GM19324 (cell line): Measurements from ENCODE around the gene STAC2.
"Not testable (repeated sequence)": the region's sequence is repeated elsewhere in the genome, so short reads cannot be mapped to it uniquely, and the experiment has no call there.

Source experiments
- ATAC-seq: cut with Tn5 transposase; IDR thresholded peaks from one replicate; pipeline ENCODE4 v1.9.1; 2021; ENCODE audit warnings: mild to moderate bottlenecking, moderate library complexity; ENCODE audit not compliant: unreplicated experiment, low FRiP score

STAC2 gene

DNA sequence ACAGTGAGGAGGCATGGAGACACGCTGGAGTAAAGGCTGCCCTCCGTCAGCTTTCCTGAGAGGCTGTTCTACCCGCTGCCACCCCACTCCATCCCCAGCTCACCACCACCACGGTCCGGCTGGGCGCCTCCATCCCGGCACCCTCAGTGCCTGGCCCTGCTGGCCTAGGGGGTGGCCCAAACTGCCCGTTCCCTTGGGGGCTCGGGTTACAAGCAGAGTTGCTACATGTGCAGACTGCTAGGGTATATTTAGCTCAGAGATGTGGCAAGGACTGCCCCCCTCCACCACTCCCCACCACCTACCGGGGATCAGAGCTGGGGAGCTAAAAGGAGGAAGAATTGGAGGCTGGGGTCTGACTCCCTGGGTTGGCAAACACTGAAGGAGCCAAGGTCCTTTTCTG is 32.4 kb downstream of the STAC2 start:
- ATAC-seq = no peak

DNA sequence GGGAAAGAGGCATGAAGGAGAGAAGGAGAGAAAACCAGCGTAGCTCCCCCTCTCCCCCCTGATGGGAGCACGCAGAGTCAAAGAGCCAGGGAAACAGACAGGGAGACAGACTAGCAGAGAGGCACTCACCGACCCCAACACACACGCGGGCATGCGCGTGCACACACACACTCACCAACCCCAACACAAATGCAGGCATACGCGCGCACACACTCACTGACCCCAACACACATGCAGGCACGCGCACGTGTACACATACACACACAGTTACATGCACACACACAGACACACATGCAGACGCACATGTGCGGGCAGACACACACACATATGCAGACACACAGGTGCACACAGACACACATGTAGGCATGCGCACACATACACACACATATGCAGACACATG is 32.8 kb downstream of the STAC2 start:
- no peak for ATAC-seq

DNA sequence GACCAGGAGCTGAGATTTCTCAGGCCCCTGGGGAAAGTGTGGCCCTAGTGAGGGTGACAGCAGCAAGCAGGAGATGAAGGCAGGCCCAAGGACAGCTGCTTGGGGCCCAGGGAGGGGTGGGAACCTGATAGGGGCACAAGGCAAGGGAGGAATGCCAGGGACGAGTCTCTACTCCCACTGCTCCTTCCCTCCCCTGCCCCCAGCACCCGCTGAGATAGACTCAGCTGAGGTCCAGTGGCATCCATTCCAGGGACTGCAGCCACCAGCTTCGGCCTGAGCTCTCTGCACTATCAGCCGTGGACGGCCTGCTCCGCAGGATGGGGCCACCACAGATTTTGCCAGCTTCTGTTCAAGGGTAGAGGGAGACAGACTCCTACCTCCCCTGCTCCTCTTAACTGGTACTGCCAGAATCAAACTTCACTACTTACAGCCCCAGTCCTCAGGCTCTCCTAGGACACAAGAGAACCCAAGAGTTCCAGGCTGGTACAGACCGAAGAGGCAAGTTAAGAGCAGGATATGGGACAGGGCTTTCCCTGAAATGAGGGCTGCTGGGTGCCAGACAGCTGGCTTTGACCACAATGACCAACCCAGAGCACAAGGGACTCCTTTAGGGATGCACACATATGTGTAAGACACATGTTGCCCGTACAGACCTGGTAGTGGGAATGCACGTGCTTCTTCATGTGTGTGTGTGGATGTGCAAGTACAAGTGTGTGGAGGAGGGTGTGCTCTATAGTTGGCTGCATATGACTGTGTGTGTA is 33.8 kb downstream of the STAC2 start:
- no peak for ATAC-seq

DNA sequence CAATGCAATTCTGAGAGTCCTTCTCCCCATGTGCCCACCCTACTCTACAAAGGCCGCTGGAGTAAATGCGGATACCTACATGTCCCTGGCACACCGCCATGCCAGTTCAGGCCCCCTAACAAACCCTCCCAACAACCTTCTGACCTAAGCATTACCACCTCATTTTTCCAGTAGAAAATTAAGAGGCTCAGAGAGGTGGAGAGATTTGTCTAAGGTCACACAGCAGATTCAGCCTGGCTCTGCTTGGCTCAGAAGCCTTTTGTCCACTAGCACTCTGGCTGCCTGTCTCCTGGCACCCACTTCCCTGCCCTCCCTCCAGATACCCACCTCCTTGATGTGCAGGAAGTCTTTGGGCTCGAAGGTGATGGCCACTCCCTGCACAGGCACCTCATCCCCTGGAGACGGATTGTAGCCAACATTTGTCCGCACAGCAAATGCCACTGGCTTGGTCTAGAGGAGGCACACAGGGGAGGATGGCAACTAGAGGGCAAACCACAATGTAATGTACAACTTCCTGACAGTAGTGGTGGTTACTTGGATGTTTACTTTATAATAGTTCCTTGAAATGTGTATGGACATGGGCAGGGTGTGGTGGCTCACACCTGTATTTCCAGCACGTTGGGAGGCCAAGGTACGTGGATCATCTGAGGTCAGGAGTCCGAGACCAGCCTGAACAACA is 38.5 kb downstream of the STAC2 start:
- ATAC-seq = no peak

DNA sequence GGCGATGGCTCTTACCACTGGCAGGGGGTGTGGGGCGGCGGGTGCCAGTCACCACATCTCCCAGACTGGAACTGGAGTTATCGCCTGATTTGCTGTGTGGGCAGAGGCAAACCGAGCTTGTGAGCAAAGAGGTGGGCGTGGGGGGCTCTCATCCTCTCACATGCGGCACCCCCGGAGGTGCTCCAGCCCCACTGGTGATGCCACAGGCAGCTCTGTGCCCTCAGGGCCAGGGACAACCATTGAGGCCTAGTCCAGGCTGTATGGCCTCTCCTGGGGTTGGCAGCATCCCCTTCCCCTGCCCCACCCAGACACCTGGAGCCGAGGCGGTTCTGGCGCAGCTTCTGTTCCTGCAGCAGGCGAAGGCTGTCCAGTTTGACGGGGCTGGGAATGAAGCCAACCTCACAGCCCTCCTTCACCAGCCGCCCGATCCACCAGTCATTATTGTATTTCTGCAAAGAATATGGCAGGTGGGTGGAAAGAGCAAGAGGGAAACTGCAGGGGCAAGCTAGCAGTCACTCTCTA is 39.2 kb downstream of the STAC2 start:
- no peak for ATAC-seq

DNA sequence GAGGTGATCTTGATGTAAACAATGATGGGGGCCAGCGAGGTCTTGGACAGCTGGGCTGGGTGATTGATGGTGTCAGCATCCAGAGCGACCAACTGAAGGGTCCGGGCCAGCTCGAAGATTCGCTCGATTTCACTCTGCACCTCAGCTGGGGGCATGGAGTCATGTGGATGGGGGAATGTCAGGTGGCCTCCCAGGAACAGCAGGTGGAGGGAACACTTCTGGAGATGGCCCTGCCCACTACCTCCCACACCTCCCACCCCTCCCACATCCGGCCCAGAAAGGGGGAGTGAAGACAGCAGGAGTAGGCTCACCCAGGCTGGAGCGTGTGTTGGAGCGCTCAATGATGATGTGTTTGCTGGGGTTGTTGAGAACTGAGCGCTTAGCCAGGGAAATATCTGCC is 42.0 kb downstream of the STAC2 start:
- ATAC-seq = no peak

DNA sequence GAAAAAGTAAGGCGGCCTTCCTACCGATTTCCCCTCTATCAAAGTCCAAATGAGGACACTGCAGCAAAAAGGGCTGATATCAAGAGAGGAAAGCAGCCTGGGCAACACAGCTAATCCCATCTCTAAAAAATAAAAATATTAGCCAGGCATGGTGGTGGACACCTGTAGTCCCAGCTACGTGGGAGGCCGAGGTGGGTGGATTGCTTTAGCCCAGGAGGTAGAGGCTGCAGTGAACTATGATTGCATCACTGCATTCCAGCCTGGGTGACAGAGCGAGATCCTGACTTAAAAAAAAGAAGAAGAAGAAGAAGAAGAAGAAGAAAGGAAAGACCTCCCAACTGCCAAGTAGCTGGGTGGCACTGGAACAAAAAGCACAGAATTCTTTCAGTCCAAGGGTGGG is 42.7 kb downstream of the STAC2 start:
- ATAC-seq = no peak

DNA sequence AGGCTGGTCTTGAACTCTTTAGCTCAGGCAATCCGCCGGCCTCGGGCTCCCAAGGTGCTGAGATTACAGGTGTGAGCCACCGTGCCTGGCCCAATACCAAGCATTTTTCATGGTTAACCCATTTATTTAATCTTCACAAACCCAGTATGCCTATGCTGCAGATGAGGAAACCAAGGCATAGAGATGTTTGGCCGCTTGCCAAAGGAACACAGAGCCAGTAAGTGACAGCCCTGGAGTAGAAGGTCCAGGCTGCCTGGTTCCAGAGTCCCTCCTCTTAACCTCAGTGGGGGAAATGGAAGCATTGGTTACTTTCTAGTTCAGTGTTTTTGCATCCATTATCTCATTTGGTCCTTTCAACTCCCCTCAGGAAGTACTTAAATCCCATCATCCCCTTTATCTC is 44.4 kb downstream of the STAC2 start:
- no peak for ATAC-seq

DNA sequence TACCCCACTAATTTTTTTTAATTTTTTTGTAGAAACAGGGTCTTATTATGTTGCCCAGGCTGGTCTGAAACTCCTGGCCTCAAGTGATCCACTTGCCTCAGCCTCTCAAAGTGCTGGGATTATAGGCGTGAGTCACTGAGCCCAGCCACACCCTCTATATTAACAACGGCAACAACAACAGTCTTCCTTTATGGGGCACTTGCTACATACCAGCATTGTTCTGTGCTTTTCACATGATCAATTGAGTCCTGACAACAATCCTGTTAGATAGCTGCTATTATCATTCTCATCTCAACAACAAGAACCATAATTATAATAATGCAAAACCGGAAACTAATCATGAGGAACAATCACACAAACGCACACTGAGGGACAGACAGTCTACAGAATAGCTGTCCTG is 47.2 kb downstream of the STAC2 start:
- no peak for ATAC-seq

DNA sequence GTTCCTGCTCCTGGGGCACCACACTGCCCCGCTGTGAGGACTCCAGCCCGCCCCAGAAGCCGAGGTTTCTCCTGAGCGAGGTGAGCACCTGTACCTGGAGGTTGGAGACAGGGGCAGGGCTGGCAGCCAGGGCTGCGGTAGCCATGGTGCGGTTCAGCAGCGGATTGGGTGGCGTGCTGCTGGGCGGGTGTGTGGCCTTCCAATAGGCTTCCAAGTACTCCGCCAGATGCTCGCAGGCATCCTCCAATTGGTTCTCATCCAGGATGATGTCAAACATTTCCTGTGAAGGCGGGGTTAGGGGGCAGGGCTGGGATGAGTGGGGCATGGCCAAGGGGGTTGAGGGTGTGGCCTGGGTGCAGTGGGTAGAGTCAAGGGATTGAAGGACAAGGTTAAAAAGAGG is 48.5 kb downstream of the STAC2 start:
- no peak for ATAC-seq

DNA sequence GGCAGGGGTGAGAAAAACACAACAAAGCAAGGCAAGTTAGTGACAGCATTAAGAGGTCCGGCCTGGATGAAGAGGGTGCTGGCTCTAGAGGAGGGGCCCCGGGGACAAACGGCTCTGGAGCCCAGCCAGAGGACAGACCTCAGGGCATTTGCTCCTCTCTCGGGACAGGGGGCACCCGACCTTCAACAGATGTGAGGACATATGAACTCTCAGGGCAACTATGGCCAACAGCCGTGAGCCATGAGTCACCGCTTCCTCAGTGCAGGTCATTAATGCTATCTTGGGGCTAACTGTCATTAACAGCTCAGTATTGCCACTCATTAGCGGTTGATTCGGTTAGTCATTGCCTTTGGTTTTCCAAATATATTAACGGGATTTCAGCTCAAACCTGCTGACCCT is 50.1 kb downstream of the STAC2 start:
- ATAC-seq = no peak

DNA sequence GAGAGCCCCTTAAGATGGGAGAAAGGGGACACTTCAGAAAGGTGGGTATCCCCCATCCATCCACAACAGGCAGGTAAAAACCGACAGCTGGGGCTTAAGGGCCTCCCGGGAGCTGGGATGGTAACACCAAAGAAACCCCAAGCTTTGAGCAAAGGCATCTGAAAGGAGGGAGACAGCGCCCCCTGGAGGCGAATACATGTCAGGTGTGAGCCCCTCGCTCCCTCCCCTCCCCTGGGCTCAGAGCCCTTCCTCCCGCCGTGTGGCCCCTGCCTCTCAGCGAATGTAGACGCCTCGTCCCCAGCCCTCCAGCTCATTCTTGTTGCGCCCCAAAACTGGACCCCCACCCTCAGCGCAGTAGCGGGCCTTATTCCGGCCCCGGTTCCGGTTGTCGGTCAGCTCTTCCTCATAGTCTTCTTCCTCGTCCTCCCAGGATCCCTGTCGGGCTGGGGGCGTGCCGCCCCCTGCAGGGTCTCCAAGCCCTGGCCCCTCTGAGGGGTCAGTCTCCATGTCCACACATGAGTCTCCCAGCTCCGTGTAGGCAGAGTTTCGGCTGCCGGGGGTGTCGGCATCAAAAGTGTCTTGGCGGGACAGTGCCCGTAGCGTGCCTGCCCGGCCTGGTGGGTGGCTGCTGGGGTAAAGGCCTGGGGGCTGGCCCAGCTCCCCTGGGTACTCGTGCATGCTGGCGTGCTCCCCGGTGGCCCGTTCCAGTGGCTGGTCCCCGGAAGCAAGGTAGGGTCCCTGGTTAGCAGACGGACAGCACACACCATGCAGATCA is 50.6 kb downstream of the STAC2 start:
- ATAC-seq = no peak

DNA sequence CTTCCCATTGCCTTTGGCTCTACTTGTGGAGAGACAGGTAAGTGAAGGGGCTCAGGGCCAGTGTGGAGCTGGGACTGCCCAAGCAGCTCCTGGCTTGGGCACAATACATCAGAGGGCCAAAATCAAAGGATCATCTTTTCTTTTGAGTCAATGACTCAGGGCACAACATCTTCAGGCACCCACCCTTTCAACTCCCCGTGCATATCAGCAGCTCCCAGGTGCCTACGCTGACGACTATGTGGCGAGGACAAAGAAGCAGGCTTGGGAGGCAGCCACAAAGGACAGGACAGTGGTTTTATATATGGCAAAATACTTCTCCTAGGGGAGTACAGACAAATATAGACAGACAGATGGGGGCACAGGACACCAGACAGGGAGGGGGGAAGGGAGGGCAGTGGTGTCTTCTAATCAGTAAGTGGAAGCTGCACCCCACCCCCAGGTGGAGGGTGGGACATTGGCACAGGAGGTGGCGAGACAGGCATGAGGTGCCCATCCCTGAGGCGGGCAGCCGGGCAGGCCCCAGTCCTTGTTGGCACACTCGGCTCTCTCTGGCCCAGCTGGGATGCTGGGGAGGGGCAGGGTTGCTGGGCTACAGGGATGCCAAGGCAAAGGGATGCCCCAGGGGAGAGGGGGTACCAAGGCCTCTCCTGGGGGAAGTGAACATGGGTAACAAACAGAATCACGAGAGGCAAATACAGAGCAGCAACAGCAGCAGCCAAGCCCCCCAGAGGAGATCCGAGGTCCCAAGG is 52.0 kb downstream of the STAC2 start:
- no peak for ATAC-seq

DNA sequence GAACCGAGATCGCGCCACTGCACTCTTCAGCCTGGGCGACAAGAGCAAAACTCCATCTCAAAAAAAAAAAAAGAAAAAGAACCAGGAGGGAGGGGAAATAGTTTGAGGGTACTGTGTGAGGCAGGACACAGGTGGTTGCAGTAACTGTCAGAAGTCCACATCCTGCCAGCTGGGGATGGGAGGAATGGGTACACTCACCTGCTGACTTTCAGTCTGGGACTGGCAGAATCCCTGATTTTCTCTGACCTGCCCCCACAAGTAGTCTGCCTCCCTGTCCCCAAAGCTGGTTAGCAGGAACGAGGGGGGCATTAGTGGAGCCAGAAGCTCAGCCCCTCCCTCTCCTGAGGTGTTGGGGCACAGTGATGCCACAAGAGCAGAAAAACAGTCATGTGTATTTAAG is 52.7 kb downstream of the STAC2 start:
- no peak for ATAC-seq

DNA sequence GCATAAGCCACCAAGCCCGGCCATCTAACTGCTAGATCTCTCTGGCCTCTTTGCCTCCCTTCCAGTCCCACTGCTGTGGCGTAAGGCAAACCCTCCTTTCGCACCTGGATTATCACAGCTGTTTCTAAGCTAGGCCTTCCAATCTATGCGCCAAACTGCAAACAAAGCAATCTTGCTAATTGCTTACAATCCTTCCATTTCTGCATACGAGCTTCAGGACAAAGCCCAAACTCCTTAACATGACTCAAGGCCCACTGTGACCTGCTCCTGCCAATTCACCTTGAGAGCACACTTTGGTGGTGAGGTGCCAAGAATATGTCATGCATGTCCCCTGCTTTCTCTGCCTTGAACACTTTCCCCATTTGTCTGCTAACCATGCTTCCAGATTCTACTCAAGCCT is 53.8 kb downstream of the STAC2 start:
- ATAC-seq = no peak

DNA sequence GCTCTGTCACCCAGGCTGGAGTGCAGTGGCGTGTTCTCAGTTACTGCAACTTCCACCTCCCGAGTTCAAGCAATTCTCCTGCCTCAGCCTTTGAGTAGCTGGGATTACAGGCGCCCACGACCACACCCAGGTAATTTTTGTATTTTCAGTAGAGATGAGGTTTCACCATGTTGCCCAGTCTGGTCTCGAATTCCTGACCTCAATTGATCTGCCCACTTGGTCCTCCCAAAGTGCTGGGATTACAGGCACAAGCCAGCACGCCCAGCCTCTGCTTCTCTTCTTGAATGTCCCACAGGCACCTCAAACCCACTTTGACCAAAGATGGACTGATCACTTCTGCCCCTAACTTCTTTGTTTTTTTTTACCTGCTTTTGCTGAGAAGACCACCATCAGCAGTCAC is 55.2 kb downstream of the STAC2 start:
- ATAC-seq = no peak

DNA sequence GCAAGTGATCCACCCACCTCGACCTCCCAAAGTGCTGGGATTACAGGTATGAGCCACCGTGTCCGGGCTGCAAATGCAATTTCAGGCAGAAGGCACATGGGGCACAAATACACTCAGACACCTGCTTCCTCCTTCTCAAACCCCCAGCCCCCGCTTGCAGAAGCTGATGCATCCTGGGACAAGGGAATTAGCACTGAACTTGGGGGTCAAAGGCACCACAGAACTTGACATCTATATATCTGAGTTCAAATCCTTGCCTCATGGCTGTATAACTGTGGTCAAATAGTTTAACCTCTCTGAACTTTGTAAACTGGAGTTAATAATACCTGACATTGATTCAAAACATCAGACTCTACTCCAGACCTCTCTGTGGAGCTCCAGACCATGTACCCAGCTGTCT is 55.6 kb downstream of the STAC2 start:
- no peak for ATAC-seq

DNA sequence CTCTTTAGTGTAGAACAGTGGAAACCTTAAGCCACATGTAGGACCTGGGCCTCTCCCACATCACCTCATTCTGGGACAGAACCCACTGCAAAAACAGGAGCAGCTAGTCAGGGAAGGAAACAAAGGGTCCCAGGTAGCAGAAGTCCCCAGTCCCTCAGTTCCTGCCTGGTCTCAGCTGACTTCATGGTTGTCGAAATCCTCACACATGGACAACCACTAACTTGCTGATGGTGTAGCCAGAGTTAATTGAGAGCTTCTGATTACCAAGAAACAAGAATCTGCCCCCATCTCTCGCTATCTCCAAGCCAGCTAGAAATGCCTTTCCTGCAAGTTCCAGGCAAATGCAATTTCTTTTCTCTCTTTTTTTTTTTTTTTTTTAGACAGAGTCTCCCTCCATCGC is 56.2 kb downstream of the STAC2 start:
- ATAC-seq = no peak

DNA sequence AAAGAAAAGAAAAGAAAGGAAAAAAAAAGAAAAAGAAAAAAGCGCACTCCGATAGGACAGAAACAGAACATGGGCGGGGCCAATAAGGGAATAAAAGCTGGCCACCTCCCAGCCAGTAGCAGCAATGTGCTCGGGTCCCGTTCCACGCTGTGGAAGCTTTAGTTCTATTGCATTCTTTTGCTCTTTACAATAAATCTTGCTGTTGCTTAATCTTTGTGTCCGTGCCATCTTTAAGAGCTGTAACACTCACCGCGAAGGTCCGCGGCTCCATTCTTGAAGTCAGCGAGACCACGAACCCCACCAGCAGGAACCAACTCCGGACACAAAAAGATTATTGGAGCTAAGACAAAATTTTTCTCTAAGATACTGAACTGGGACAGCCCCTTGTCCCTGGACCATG is 56.6 kb downstream of the STAC2 start:
- no peak for ATAC-seq

DNA sequence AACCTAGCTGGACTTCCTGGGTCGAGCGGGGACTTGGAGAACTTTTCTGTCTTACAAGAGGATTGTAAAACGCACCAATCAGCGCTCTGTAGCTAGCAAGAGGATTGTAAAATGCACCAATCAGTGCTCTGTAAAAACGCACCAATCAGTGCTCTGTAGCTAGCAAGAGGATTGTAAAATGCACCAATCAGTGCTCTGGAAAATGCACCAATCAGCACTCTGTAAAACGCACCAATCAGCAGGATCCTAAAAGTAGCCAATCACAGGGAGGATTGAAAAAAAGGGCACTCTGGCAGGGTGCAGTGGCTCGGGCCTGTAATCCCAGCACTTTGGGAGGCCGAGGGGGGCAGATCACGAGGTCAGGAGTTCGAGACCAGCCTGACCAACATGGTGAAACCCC is 57.2 kb downstream of the STAC2 start:
- not testable (repeated sequence) for ATAC-seq

DNA sequence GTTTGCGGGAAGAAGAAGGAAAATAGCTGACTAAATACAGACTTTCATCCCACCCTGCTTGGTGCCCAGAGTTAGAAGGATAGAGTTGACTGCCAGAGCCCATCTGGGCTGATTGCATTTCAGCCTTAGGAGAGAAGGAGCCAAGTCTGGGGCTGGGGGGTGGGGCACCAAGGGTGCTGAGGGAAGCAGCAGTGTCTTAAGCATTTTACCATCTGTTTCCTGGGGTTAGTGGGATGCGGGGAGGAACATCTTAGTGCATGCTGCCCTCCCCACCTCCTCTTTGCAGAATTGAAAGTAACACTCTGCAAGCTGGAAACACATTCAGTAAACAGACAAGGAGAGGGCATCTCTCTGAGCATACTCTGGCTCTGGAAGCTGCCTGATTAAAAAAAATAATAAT is 58.3 kb downstream of the STAC2 start:
- ATAC-seq = no peak
